H1 (cell line): Measurements from ENCODE around the gene GLB1L3. TPM values are rescaled to one million over a fixed set of nuclear protein-coding genes. Genes with fewer than 3 reads are reported as not detected.

Experiments used
- BRCA1 ChIP-seq: IDR thresholded peaks from 2 replicates; pipeline ENCODE4 v1.6.1; 2012; ENCODE audit warnings: low read depth, low read length, improper control_type of control experiment
- CBX5 ChIP-seq: fragments of 300-800, 300-1000 bp; sonication (generic); IDR thresholded peaks from 2 replicates; pipeline ENCODE4 v1.7.1; 2016; ENCODE audit warnings: antibody characterized with exemption, low read length, low read depth
- CBX8 ChIP-seq: fragments of 300-800, 300-1000 bp; sonication (generic); IDR thresholded peaks from 2 replicates; pipeline ENCODE4 v1.7.1; 2016; ENCODE audit warnings: low read depth, low read length, borderline replicate concordance
- CTBP2 ChIP-seq: IDR thresholded peaks from 2 replicates; pipeline ENCODE4 v1.7.0; 2011; ENCODE audit warnings: borderline replicate concordance, mild to moderate bottlenecking, moderate library complexity, mixed read lengths, low read length; ENCODE audit not compliant: insufficient read depth, insufficient read length
- NRF1 ChIP-seq: IDR thresholded peaks from 2 replicates; pipeline ENCODE4 v1.6.1; 2011; ENCODE audit warnings: mild to moderate bottlenecking, low read depth, low read length, improper control_type of control experiment
- SIRT6 ChIP-seq: IDR thresholded peaks from one replicate; pipeline ENCODE4 v1.7.1; 2012; ENCODE audit warnings: low read length, inconsistent platforms
- TAF1 ChIP-seq: IDR thresholded peaks from 2 replicates; pipeline ENCODE4 v1.6.1; 2011; ENCODE audit warnings: mild to moderate bottlenecking, low read depth, low read length
- TEAD4 ChIP-seq: IDR thresholded peaks from 2 replicates; pipeline ENCODE4 v1.6.1; 2012; ENCODE audit warnings: low read depth, low read length, inconsistent platforms, mixed read lengths
- polyA plus RNA-seq, 7 experiments: library from polyadenylated mRNA; depleted of rRNA in 3 of 7; stranded (reverse) in 5 of 7; unstranded in 2 of 7; fragments of >200 nt in 5 of 7; fragments of 200-250 nt in 2 of 7; gene quantifications; 1 replicate in 5 of 7; 2 replicates in 1 of 7; 4 replicates in 1 of 7; pipeline versions ENCODE4 v1.2.1 to v1.2.3, GENCODE V29; 2011 to 2013; ENCODE audit warnings: missing spikeins in 2 of 7, mixed read lengths in 2 of 7
- total RNA-seq: library from RNA; stranded (reverse); fragmentation: NEBNext Ultra II Directional; extraction: Animal tissue kit (Norgen Biotek cat#: 25700); gene quantifications from 2 replicates; pipeline ENCODE4 v1.2.1, GENCODE V29; 2021
- TF ChIP-seq, protein P1 (sequence below), 3 experiments: IDR thresholded peaks; 1 replicate in 2 of 3; 2 replicates in 1 of 3; pipeline versions ENCODE4 v1.5.1 to v1.6.1; 2011; ENCODE audit warnings: low read length in 3 of 3, mild to moderate bottlenecking in 3 of 3, inconsistent platforms in 2 of 3, low read depth in 1 of 3, moderate library complexity in 1 of 3; ENCODE audit not compliant: insufficient read depth in 1 of 3; ENCODE audit errors: control extremely low read depth in 1 of 3
- TF ChIP-seq, protein P2 (sequence below): IDR thresholded peaks from 2 replicates; pipeline ENCODE4 v1.6.1; 2011; ENCODE audit warnings: low read length, improper control_type of control experiment
- TF ChIP-seq, protein P3 (sequence below): IDR thresholded peaks from 2 replicates; pipeline ENCODE4 v1.6.1; 2012; ENCODE audit warnings: inconsistent platforms

Gene GLB1L3
- total and polyA plus RNA-seq, 2 of the 8 experiments (the other 6 are each of a cell fraction or from before 2014, with no cell fraction given) = 14.9 to 33.2 TPM

DNA sequence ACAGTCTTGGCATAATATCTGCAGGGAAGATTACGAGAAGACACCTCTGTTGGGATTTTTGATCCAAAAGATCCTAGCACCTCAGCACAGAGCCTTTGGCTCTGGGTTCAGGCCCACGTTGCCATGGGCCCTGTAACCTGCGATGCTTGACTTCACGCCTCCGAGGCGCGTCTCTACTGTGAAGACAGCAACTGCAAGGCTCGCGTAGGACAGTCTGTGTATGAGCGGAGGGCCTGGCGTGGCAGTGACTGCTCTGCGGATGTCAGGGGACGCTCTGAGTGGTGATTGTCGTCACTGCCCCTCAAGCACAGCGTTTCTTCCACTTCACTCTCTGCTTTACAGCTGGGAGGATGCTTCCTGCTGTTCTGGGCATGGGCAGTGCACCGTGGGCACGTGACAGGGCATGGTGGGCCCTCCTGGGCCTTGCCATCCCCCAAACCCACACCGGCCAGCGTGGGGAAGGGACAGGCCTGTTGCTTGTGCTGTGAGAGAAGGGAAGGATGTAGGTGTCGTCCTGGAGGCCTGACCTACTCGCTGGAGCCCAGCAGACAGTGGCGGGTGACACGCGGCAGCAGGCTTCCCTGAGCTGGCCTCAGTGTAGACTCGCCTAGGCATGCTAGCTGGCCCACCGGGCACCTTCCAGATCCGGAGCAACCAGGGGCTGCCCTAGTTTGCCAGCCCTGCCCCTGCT is 82.1 kb downstream of the GLB1L3 start (continued):
- TF ChIP-seq BRCA1 = no peak
- TF ChIP-seq CBX5 = no peak
- no peak for TF ChIP-seq SIRT6
- TF ChIP-seq NRF1 = no peak
- no peak for TF ChIP-seq TEAD4
- TF ChIP-seq, protein P1, sequence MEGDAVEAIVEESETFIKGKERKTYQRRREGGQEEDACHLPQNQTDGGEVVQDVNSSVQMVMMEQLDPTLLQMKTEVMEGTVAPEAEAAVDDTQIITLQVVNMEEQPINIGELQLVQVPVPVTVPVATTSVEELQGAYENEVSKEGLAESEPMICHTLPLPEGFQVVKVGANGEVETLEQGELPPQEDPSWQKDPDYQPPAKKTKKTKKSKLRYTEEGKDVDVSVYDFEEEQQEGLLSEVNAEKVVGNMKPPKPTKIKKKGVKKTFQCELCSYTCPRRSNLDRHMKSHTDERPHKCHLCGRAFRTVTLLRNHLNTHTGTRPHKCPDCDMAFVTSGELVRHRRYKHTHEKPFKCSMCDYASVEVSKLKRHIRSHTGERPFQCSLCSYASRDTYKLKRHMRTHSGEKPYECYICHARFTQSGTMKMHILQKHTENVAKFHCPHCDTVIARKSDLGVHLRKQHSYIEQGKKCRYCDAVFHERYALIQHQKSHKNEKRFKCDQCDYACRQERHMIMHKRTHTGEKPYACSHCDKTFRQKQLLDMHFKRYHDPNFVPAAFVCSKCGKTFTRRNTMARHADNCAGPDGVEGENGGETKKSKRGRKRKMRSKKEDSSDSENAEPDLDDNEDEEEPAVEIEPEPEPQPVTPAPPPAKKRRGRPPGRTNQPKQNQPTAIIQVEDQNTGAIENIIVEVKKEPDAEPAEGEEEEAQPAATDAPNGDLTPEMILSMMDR (IDR thresholded peaks at IDR 0.05; ENCODE audit: control extremely low read depth in 1 of 3, insufficient read depth in 1 of 3, low read depth in 1 of 3, low read length in 3 of 3) = no peak
- no peak for TF ChIP-seq CBX8
- TF ChIP-seq CTBP2 = no peak
- TF ChIP-seq, protein P2, sequence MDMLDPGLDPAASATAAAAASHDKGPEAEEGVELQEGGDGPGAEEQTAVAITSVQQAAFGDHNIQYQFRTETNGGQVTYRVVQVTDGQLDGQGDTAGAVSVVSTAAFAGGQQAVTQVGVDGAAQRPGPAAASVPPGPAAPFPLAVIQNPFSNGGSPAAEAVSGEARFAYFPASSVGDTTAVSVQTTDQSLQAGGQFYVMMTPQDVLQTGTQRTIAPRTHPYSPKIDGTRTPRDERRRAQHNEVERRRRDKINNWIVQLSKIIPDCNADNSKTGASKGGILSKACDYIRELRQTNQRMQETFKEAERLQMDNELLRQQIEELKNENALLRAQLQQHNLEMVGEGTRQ = no peak
- TF ChIP-seq TAF1 = no peak
- TF ChIP-seq, protein P3, sequence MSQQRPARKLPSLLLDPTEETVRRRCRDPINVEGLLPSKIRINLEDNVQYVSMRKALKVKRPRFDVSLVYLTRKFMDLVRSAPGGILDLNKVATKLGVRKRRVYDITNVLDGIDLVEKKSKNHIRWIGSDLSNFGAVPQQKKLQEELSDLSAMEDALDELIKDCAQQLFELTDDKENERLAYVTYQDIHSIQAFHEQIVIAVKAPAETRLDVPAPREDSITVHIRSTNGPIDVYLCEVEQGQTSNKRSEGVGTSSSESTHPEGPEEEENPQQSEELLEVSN = no peak
